GM18520 (cell line): ENCODE results near the gene MAPK9.
A peak's percentile ranks its signal among the peaks of the same experiment; 100 is the strongest.

Experiments used
- ATAC-seq: cut with Tn5 transposase; IDR thresholded peaks from one replicate; pipeline ENCODE4 v1.9.1; 2021; ENCODE audit not compliant: unreplicated experiment

Gene MAPK9

GRCh38 chr5:180297587-180298282, 5.9 kb upstream of the MAPK9 start:
- no peak for ATAC-seq

- no peak for ATAC-seq
Observed at GRCh38 chr5:180296771-180297170, 4.9 kb upstream of the MAPK9 start.

- no peak for ATAC-seq
Observed at GRCh38 chr5:180294913-180295555, 3.2 kb upstream of the MAPK9 start.

GRCh38 chr5:180294411-180294810, 2.5 kb upstream of the MAPK9 start:
- no peak for ATAC-seq

- ATAC-seq = peak; percentile 25
Observed at GRCh38 chr5:180291234-180291940, 496 bp downstream of the MAPK9 start.

- ATAC-seq = no peak
Observed at GRCh38 chr5:180290568-180291233, 1.2 kb downstream of the MAPK9 start.

- no peak for ATAC-seq
Observed at GRCh38 chr5:180289966-180290365, 1.9 kb downstream of the MAPK9 start.

- no peak for ATAC-seq
Observed at GRCh38 chr5:180289433-180289832, 2.5 kb downstream of the MAPK9 start.

GRCh38 chr5:180287868-180288267, 4.0 kb downstream of the MAPK9 start:
- ATAC-seq = no peak

GRCh38 chr5:180287404-180287803, 4.5 kb downstream of the MAPK9 start:
- ATAC-seq = no peak

GRCh38 chr5:180284149-180284548, 7.7 kb downstream of the MAPK9 start:
- no peak for ATAC-seq

- ATAC-seq = no peak
Observed at GRCh38 chr5:180283026-180283615, 8.8 kb downstream of the MAPK9 start.

GRCh38 chr5:180282281-180282680, 9.6 kb downstream of the MAPK9 start:
- ATAC-seq = no peak

GRCh38 chr5:180281706-180282105, 10.2 kb downstream of the MAPK9 start:
- no peak for ATAC-seq

- no peak for ATAC-seq
Observed at GRCh38 chr5:180274695-180275094, 17.2 kb downstream of the MAPK9 start.

- ATAC-seq = no peak
Observed at GRCh38 chr5:180271221-180271620, 20.7 kb downstream of the MAPK9 start.

GRCh38 chr5:180259260-180259611, 32.6 kb downstream of the MAPK9 start:
- no peak for ATAC-seq

- ATAC-seq = no peak
Observed at GRCh38 chr5:180253036-180253824, 38.7 kb downstream of the MAPK9 start.

- no peak for ATAC-seq
Observed at GRCh38 chr5:180251887-180252286, 40.0 kb downstream of the MAPK9 start.

- no peak for ATAC-seq
Observed at GRCh38 chr5:180251141-180251540, 40.7 kb downstream of the MAPK9 start.

GRCh38 chr5:180250329-180250728, 41.6 kb downstream of the MAPK9 start:
- no peak for ATAC-seq
